Stimulated activated CD8-positive, alpha-beta memory T cell treated with anti-CD3 and anti-CD28 coated beads, Interleukin-4, amount 100 ng/mL, for 1 hour (primary cell): Measurements from ENCODE around the gene CCDC91.

Source experiments
- DNase-seq, 2 donors: peaks; one replicate each; pipeline ENCODE4 v3.0.0-alpha.2; 2020; ENCODE audit warnings: low read depth in 2 of 2, low spot score in 1 of 2

Gene CCDC91

DNA sequence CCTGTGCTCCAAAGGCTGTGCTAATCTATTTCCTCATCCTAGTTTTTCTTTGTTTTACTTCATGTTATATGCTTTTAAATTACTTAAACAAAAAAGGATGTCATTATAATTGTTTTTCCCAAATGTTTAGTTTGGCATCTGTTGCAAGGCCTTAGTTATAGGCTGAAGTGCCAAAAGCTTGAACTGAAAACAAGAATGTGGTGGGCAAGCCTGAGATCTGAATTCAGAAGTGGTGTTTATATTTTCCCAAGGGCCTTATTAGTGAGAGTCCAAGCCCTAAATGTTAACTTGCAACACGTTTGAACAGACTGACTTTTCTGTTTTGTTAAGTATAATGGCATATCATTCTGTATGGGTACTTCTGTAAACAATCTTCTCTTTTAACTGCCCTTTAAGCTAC lies 326.8 kb downstream of the CCDC91 start:
- no peak for DNase-seq

DNA sequence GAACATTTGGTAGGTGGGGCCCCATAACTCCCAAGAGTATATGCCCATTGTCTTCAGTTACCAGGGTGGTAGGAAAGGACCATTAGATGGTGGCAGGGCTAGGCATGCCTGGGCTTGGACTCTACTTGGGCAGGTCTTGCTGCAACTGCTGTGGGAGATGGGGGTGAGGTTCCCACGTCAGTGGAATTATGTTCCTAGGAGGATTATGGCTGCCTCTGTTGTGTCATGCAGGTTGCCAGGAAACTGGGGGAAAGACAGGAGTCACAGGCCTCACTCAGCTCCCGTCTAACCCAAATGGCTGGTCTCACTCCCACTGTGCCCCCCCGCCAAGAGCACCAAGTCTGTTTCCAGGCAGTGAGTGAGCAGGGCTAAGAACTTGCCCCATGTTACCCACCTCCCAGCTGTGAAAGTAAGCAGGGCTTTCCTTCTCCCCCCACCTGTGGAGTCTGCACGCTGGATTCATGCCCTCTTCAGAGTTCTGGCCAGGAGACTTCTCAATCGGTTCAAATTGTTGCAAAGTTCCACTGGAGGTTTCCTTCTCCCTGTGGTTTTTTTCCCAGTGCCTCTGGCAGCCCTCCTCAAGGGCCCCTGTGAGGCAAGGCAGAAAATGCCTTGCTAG lies 337.5 kb downstream of the CCDC91 start:
- no peak for DNase-seq

DNA sequence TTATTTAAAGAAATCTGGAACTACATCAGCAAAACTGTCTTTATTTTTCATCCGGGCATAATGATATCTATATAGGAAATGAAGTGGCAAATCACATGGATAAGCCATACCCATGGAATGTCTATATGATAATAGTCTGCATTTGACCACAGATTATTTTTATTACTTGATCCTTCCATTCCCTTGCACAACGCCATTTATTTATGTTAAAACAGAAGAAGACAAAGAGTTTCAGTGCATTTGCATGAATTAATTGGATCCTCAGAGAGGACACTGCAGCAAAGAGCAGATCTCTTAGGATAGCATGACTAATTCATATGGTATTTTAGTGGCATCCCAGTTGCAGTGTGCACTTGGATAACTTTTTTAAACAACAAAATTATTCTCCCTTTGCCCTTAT lies 345.0 kb downstream of the CCDC91 start:
- no peak for DNase-seq

- no peak for DNase-seq
Observed at GRCh38 chr12:28536088-28536487, 345.8 kb downstream of the CCDC91 start.

DNA sequence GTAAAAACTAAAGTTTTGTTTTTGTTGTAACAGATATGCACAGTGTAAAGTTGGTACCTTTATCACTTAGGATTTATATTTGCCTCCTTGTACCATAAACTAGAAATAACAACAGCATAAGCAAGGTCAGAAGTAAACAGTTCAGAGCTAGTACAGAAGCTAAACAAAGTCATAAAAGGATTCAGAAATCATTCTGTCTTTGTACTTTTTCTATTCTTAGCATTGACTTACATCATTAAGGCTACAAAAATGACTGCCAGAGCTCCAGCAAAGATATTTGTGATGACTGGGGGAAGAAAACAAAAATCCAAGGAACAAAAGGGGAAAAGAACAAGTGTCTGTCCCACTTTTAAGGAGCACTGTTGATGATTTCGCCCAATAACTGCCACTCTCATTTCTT lies 347.2 kb downstream of the CCDC91 start:
- no peak for DNase-seq

GRCh38 chr12:28539691-28540323 lies 349.6 kb downstream of the CCDC91 start:
- DNase-seq = no peak

DNA sequence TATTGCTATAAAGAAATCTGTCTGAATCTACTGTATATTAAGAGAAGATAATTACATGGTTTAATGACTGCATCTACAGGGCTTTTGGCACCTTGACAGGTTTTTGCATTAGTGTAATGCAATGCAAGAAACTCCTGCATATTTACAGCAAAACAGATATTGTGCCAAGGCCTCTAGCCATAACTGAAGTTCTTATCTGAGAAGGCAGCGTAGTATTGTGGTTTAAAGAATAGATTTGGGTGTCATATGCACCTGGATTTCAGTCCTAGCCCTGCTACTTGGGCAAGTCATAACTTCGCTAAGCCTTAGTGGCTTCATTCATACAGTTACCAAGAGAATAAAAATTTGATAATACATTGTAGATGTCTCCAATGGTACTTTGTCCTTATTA lies 350.1 kb downstream of the CCDC91 start:
- no peak for DNase-seq

DNA sequence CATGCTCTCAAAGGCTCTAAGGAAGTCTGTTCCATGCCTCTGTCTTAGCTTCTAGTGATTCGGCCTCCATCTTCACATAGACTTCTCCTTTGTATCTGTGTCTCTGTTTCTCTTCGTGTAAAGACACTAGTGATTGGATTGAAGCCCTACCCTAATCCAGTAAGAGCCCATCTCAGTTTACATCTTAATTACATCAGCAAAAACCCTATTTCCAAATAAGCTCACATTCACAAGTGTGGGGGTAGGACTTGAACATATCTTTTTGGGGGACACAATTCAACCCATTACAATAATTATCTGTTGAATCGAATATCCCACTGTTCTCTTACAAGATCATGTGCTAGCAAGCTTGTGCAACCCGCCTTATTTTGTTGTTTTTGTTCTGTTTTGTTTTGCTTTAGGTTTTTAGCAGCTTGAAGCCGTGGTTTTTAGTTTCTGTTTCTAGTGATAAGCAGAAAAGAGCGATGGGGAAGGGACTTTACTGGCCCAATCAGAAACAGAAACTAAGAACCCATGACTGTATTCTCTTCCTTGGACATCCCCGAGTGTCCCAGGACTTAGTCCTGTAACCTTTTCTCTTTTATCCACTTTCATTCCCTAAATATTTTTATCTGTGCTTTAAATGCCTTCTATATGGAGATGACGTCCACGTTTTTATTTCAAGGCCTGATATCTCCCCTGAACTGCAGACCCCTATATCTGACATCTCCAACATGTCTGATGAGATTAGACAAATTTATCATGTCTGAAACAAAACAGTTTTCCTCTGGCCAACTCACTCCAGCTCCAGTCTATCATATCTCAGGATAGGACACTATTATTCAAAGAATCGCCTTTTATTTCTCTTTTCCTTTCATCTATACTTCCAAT lies 353.0 kb downstream of the CCDC91 start:
- DNase-seq = no peak

- DNase-seq = no peak
Observed at GRCh38 chr12:28550757-28551704, 360.8 kb downstream of the CCDC91 start.

DNA sequence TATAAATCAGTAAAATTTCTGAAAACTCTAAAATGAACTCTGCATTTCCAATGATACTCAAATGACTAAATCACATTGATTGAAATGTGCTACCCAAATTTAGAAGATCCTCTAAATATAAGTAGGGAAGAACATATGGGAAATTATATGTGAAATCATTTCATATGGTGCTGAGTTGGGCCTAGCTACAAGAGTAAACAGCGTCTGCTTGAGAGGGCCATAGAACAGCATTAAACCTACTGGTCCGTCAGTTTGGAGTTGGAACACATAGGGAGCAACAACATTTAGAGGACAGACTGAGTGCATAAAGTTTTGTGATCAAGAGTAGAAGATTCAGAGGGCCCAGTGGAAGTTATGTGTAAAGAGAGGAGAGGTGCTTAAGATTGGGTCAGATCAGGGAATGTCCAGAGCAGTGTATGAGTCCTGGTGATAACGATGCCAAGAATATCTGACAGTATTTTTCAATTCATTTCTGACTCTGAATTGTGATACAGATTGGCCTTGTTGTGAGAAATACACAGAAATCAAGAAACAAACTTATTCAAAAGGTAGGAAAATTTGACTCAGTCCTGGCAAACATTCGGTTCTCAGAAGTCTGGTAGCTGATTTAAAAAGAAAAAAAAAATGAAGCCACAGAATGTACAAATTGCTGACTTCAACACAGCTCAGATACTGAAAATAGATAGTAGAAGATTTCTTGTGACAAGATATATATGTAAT lies 362.2 kb downstream of the CCDC91 start:
- no peak for DNase-seq

DNA sequence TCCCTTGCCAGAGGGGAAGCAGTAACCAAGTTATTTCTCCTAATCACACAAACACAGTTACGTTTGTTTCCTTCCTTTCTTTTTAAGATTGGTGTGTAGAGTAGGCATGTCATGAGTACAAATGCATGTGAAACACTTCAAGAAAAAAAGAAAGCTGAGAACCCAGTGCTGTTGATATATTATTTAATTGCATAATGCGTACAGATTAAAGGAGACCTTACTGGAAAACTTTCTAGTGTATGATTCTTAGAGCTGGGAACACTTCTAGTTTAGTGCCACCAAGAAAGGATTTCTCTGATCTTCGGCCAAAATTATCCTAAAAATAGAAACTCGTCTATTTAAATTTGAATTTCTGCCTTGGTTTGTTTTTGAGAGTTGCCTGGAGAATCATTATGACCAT lies 365.5 kb downstream of the CCDC91 start:
- no peak for DNase-seq

DNA sequence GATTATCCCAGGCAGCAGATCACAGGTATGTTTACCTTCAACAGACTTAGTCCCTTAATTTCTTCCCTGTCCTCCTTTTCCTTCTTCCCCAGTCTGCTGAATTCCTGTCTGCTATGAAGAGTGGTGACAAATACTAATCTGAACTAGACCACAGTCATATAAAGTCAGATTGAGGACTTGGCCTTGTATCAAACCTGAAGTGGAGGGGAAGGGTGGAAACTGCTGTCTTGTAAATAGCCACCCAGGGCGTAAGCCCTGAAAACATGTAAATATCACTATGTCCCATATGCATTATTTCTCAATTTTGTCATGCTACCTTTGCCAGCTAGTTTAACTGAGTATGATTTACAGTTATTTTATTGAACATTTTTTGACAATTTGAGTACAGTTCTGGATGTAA lies 368.0 kb downstream of the CCDC91 start:
- no peak for DNase-seq

DNA sequence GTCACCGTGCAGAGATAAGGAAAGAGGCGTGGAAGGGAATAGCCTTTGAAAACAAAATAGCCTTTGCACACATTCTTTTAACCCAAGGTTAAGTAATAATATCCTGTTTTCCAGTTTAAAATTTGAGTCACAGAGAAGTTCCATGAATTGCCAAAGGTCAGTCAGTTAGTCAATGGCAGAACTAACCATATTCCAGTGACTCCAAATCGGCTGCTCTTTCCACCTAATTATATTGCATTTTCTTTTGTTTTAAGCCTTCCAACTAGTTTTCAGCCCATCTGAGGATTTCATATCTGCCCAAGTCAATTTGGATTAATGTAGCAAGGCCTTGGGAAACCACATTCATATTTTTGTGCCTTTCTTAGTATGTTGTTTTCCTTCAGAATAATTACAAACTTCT lies 373.0 kb downstream of the CCDC91 start:
- DNase-seq = no peak

GRCh38 chr12:28563936-28564335 lies 373.7 kb downstream of the CCDC91 start:
- no peak for DNase-seq

DNA sequence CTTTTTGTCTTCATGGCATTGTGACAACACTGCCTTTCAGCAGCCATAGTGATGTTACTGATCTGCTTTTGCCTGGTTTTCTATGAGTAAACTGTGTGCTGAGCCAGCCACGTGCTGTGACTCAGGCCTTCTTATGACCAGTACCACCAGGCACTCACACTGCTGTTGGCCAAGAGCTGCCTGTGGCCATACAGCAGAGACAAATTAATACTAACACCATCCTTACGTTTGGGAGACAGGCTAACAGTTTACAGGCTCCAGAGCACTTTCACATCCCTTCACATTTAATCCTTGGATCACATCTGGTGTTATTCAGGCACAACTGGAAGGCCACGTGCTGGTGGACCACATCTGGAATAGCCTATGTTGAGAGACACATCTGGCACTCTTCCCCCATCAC lies 377.9 kb downstream of the CCDC91 start:
- no peak for DNase-seq

- DNase-seq = no peak
Observed at GRCh38 chr12:28568704-28569103, 378.4 kb downstream of the CCDC91 start.

DNA sequence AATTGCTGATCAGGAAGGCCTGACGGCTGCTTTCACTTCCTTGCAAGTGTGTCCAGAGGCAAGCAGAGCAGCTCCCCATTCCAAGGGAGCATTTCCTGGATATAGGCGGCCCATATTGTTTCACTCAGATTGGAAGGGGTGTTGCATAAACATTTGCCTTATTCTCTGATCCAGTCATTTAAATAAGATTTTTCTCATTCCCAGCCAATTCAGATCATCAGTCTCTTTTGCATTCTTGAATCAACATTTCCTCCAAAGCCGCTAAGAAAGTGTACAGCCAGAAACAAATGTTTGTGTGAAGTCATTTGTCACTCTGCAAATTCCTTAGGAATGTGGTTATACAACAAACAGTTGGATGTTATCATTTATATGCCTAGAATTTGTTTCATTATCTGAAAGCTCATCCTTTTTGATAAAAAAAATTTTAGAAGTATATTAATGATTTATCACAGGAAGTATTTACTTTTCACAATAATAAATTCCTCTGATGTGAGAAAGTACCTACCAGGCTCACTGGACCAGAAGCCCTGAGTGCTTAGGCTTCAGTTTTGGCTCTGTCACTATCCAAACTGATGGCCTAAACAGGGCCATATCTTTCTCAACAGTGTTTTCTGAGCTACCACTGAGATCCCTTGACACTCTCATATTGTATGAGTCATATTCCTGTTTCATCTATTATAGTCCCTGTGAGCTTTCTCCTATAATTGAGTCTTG lies 379.6 kb downstream of the CCDC91 start:
- no peak for DNase-seq

DNA sequence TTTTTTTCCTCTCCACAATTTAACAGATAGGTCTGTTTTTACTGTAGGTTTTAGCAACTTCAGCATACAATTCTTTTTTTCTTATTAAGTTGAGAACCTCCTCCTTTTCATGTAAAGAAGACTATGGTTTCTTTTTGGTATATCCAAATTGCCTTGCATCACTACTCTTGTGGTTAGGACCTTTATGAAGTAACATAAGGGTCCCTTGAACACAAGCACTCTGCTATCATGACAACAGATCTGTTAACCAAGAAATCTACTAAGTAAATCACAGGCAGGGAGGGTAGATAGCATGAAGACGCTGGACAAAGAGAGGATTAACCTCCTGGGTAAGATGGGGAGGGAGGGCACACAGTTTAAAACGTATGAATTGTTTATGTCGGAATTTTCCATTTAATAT lies 380.6 kb downstream of the CCDC91 start:
- DNase-seq = no peak

DNA sequence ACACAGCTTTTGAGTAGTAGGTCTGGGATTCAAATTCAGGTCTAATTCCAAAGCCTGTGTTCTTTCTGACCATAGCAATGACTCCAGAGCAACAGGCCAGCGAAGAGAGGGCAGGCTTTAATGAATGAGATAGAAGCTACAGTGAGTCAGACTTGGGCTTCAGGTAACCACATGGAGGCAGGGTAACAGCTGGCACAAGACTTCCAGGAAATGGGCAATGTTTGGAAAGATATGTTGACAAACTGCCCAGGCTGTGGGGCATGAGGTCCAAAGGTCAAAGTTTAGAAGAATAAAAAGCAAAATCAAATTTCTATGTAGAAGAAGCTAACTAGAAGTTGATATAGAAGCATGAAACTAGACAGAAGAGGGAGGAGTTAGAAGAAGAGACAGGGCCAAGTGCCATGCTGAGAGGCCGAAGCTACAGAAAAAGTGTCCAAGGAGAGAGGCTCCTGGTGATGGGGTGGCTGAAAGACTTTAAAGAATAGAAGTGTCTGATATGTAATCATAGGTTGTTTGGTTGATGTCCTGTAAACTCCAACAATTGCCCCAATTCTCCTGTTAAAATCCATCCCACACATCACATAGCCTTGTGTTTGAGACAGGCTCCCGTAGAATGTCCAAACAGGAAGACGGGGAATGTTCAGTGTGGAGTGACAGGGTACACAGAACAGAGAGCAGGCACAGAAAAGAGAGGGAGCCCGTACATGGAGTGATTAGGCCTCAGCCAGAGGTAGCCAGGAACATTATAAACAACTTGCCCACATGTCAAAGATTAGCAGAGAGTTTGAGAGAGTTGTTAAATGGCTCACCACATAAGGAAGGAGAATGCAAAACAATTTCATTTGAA lies 384.7 kb downstream of the CCDC91 start:
- no peak for DNase-seq
